ENCODE data around the gene EHMT1. TPM values are rescaled to one million over a fixed set of nuclear protein-coding genes. Genes with fewer than 3 reads are reported as not detected.

EHMT1 gene
- polyA plus RNA-seq, 2 of the 4 experiments (the other 2 are of a cell fraction), result 41.3 to 48.0 TPM

- H3K4me2 ChIP-seq, result no peak overlapping the region
- no peak overlapping the region for H3K27ac ChIP-seq
- 0 out of 3 replicates have a peak, but pooled peaks cover 3% of the 10 kb centered on the region for H3K4me1 ChIP-seq
- no peak for TF ChIP-seq NR3C1 (IDR thresholded peaks at IDR 0.05)
- TF ChIP-seq BCL3 (IDR thresholded peaks at IDR 0.05), result no peak
- no peak for TF ChIP-seq HMGXB4 (CRISPR knock-in tag; IDR thresholded peaks at IDR 0.05; ENCODE audit: borderline replicate concordance)
- no peak for TF ChIP-seq NFE2L2 (conservative IDR thresholded peaks at IDR 0.05; ENCODE audit: low read length)
- TF ChIP-seq HDAC2 (IDR thresholded peaks at IDR 0.05), result no peak
- ChIA-PET POLR2A (no interaction called here), CTCF (no interaction called here)
- ATAC-seq, result no peak
- FAIRE-seq, result no peak
- no peaks in the 10 kb centered on the region for H3K9me3 ChIP-seq
- 95% methylated on average over 13 of the region's 13 CpGs for WGBS (ENCODE audit: missing lambda C conversion rate)
- DNase-seq (ENCODE audit: low read depth in 1 of 2, low spot score in 1 of 2), result no peak
- H3K4me3 ChIP-seq, result no peak overlapping the region
These were observed 137.4 kb downstream of the EHMT1 start for GRCh38 chr9:137756045-137756744.

GRCh38 chr9:137757139-137757538 lies 138.3 kb downstream of the EHMT1 start:
- no peak overlapping the region for H3K27ac ChIP-seq
- FAIRE-seq, result no peak
- H3K4me2 ChIP-seq, result no peak overlapping the region
- CTCF ChIA-PET, result no interaction called here
- no peaks in the 10 kb centered on the region for H3K9me3 ChIP-seq
- ATAC-seq, result no peak
- no peak overlapping the region for H3K4me3 ChIP-seq
- POLR2A ChIA-PET, result no interaction called here
- TF ChIP-seq MAZ (IDR thresholded peaks at IDR 0.05; ENCODE audit: borderline replicate concordance, low read depth, low read length), result no peak
- TF ChIP-seq ESRRA (IDR thresholded peaks at IDR 0.05; ENCODE audit: borderline replicate concordance, low read length), result no peak
- TF ChIP-seq GATA3 (IDR thresholded peaks at IDR 0.05; ENCODE audit: borderline replicate concordance), result no peak
- no peak for TF ChIP-seq BCL3 (IDR thresholded peaks at IDR 0.05)
- TF ChIP-seq HOXA7 (CRISPR knock-in tag; IDR thresholded peaks at IDR 0.05), result no peak
- no peak for TF ChIP-seq FOSB (CRISPR knock-in tag; IDR thresholded peaks at IDR 0.05)
- no peak for TF ChIP-seq ZFP36 (IDR thresholded peaks at IDR 0.05; ENCODE audit: borderline replicate concordance, partially characterized antibody)
- WGBS (ENCODE audit: missing lambda C conversion rate), result 93% methylated on average over 10 of the region's 10 CpGs
- no peak for DNase-seq (ENCODE audit: low read depth in 1 of 2, low spot score in 1 of 2)
- H3K4me1 ChIP-seq, result 0 out of 3 replicates have a peak, but pooled peaks cover 3% of the 10 kb centered on the region

GRCh38 chr9:137757613-137758029 lies 138.8 kb downstream of the EHMT1 start:
- Histone ChIP-seq H3K9me3 (no peaks in the 10 kb centered on the region), H3K27ac (no peak overlapping the region), H3K4me3 (no peak overlapping the region), H3K4me1 (0 out of 3 replicates have a peak, but pooled peaks cover 3% of the 10 kb centered on the region), H3K4me2 (no peak overlapping the region)
- WGBS (ENCODE audit: missing lambda C conversion rate), result 75% methylated on average over 9 of the region's 9 CpGs
- ChIA-PET POLR2A (no interaction called here), CTCF (interaction anchor here (1.3 kb wide), 1 partner anchor 12 kb away, joined by 3 read pairs; no protein-coding TSS in a partner anchor)
- DNase-seq (ENCODE audit: low read depth in 1 of 2, low spot score in 1 of 2) (peak in 1 of 2 experiments; percentile 26), FAIRE-seq (no peak), ATAC-seq (peak in 1 of 2 experiments; percentile 43; a peak in 3 of 6 replicates)
- TF ChIP-seq ELK1 (IDR thresholded peaks at IDR 0.05; ENCODE audit: low read depth, low read length), result no peak

GRCh38 chr9:137758067-137758466 lies 139.3 kb downstream of the EHMT1 start:
- Histone ChIP-seq H3K4me1 (0 out of 3 replicates have a peak, but pooled peaks cover 3% of the 10 kb centered on the region), H3K4me3 (no peak overlapping the region), H3K27ac (no peak overlapping the region), H3K9me3 (no peaks in the 10 kb centered on the region), H3K4me2 (no peak overlapping the region)
- no peak for FAIRE-seq
- DNase-seq (ENCODE audit: low read depth in 1 of 2, low spot score in 1 of 2), result no peak
- 95% methylated on average over 16 of the region's 16 CpGs for WGBS (ENCODE audit: missing lambda C conversion rate)
- POLR2A ChIA-PET, result no interaction called here
- peak in 1 of 2 experiments; percentile 42; a peak in 3 of 6 replicates for ATAC-seq
- CTCF ChIA-PET, result interaction anchor here (0.8 to 1.3 kb wide), 2 partner anchors 11 to 19 kb away, joined by 3 read pairs; no protein-coding TSS in a partner anchor
- TF ChIP-seq JUNB (IDR thresholded peaks at IDR 0.05), result no peak
- no peak for TF ChIP-seq SMC3 (IDR thresholded peaks at IDR 0.05)
- TF ChIP-seq HOXB5 (CRISPR knock-in tag; IDR thresholded peaks at IDR 0.05), result no peak
- no peak for TF ChIP-seq ATOH8 (CRISPR knock-in tag; IDR thresholded peaks at IDR 0.05; ENCODE audit: low read depth)
- no peak for TF ChIP-seq REST (IDR thresholded peaks at IDR 0.05)
- no peak for TF ChIP-seq E2F6 (IDR thresholded peaks at IDR 0.05; ENCODE audit: borderline replicate concordance, low read depth)

Measured in A549 (cell line).